Fibroblast of lung (primary cell): Measurements from ENCODE around the gene TNFRSF18.

Experiments used
- EZH2 ChIP-seq: IDR thresholded peaks from 2 replicates; pipeline ENCODE4 v1.5.1; 2012; ENCODE audit warnings: low read length, control low read depth, mild to moderate bottlenecking; ENCODE audit errors: missing control alignments
- TF ChIP-seq, protein P1 (sequence below), 2 donors: IDR thresholded peaks in 1 of 2; conservative IDR thresholded peaks in 1 of 2; 1 replicate in 1 of 2; 2 replicates in 1 of 2; pipeline ENCODE4 v1.5.1; 2011 to 2012; ENCODE audit warnings: low read length in 2 of 2, control low read depth in 1 of 2, inconsistent platforms in 1 of 2, low read depth in 1 of 2, mild to moderate bottlenecking in 1 of 2

DNA sequence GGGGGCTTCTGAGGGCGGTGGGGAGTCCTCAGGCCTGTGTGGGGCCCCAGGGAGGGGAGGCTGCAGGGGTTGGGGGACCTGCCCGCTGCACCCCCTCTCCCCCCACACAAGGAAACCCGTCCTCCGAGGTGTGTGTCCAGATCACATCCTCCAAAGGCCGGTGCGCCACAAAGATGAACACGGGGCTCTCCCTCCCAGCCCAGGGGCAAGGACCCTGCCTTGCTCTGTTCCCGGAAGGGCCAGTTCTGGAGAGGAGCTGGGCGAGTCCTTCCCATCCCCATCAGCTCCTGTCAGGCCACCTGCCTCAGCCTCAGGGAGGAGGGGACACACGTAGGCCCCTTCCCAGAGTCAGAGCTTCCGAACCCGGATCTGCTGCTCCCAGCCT lies 35.2 kb downstream of the TNFRSF18 start:
- TF ChIP-seq EZH2: no peak
- TF ChIP-seq, protein P1, sequence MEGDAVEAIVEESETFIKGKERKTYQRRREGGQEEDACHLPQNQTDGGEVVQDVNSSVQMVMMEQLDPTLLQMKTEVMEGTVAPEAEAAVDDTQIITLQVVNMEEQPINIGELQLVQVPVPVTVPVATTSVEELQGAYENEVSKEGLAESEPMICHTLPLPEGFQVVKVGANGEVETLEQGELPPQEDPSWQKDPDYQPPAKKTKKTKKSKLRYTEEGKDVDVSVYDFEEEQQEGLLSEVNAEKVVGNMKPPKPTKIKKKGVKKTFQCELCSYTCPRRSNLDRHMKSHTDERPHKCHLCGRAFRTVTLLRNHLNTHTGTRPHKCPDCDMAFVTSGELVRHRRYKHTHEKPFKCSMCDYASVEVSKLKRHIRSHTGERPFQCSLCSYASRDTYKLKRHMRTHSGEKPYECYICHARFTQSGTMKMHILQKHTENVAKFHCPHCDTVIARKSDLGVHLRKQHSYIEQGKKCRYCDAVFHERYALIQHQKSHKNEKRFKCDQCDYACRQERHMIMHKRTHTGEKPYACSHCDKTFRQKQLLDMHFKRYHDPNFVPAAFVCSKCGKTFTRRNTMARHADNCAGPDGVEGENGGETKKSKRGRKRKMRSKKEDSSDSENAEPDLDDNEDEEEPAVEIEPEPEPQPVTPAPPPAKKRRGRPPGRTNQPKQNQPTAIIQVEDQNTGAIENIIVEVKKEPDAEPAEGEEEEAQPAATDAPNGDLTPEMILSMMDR (conservative IDR thresholded peaks at IDR 0.05 in 1 of 2, IDR thresholded peaks at IDR 0.05 in 1 of 2; ENCODE audit: low read depth in 1 of 2, low read length in 2 of 2): no peak
